Putamen (tissue), 1 donor: ENCODE results near the gene PCDHGC4.

Experiments used
- DNase-seq: peaks from one replicate; pipeline ENCODE4 v3.0.0-alpha.2; 2016; ENCODE audit warnings: low spot score

The PCDHGC4 gene

DNA sequence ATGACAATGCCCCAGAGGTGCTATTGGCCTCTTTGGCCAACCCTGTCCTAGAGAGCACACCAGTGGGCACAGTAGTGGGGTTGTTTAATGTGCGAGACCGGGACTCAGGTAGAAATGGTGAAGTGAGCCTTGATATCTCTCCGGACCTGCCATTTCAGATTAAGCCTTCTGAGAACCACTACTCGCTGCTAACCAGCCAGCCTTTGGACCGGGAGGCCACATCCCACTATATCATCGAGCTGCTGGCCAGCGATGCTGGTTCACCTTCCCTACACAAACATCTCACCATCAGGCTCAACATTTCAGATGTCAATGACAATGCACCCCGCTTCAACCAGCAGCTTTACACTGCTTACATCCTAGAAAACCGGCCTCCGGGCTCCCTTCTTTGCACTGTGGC lies 5.4 kb downstream of the PCDHGC4 start:
- DNase-seq, result no peak

DNA sequence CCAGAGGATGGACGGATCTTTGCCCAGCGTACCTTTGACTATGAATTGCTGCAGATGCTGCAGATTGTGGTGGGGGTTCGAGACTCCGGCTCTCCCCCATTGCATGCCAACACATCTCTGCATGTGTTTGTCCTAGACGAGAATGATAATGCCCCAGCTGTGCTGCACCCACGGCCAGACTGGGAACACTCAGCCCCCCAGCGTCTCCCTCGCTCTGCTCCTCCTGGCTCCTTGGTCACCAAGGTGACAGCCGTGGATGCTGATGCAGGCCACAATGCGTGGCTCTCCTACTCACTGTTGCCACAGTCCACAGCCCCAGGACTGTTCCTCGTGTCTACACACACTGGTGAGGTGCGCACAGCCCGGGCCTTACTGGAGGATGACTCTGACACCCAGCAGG lies 5.9 kb downstream of the PCDHGC4 start:
- DNase-seq, result no peak

DNA sequence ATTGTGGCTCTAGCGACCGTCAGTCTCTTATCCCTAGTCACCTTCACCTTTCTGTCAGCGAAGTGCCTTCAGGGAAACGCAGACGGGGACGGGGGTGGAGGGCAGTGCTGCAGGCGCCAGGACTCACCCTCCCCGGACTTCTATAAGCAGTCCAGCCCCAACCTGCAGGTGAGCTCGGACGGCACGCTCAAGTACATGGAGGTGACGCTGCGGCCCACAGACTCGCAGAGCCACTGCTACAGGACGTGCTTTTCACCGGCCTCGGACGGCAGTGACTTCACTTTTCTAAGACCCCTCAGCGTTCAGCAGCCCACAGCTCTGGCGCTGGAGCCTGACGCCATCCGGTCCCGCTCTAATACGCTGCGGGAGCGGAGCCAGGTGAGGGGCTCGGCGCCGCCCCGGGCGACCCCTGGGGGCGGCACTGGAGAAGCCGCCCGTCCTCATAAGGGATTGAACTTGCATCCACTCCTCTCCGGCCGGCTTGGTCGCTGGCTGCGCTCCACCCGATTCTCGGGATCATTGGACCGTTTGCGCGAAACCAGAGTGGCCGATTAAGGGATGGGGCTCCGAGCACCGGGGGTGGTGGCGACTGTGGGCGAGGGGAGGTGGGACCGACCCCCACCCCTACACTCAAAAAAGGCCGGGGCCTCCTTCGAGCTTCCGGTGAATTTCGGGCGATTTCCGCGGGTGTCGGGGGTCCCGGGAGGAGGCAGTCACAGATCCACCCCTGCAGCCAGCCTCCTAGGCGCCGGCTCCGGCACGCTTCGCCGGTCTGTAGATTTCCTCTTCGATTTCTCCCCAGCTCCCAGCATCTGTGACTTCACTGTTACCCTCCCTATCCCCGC lies 6.7 kb downstream of the PCDHGC4 start:
- no peak for DNase-seq

DNA sequence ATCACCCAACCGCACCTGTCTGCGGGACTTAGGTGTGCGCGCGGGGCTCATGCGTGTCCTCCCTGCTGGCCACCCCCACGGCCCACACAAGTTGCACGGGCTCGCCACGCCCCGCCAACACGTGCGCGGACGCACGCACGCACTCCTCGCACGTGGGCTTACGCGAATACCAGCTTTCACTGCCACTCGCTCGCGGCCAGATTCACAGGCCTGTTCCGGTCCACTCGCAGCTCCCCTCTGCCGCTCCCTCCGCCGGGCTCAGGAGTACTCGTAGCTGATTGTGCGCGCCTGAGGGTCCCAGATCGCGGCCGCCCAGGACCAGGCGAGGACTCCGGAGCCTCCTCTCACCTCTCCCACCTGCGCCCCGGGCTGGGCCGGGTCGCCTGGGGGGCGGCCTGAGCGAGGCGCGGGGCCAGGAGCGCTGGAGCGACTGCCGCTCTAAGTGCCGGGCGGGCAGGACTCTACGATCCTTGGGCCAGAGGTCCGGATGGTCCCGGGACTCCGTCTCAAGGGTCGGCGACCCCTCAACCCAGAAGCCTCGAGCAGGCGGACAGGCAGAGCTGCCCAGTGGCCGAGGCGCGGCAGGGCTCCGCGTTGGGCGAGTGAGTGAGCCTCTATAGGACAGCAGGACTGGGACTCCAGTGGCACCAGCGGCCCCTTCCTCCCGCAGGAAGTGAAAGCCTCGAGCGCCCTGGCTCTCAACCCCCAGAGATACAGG lies 7.5 kb downstream of the PCDHGC4 start:
- no peak for DNase-seq

DNA sequence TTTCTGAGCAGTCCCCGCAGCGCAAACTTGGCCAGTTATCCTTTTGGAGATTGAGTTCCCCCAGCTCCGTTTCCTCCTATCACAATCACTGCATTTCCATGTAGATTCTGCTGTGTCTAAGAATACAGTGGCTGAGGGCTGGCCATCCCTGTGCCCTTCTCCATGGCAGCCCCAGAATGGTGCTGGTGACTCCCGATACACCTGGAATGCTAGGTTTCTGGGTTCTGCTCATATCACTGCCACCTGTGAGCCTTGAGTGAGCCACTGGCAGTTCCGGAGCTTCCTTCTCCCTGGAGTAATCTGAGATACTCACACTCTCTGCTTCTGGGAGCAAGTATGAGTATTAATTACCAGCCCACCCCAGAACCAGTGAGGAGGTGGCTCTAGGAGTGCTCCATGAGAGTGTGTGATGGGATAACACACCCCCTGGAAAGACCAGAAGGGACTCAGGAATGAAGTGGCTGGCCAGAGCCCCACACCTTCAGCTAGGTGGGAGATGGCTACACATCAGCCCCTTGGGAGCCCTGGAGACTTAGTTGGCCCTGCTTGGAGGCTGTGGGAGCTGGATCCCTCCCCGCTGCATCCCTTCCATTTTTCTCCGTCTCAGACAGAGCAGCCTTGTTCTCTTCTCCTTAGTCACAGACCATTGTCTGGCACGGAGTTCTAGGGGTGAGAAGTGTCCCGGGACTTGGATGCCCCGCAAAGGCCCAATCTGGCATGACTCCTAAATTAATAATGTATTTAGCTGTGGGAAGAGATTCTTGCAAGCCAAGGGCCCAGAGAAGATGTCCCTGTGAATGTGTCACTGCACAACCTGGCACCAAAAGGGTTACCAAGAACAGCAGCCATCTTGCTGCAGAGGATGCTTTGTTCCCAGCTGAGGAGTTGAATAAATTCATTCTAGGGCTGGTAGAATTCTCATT lies 8.9 kb downstream of the PCDHGC4 start:
- peak; percentile 71 for DNase-seq

DNA sequence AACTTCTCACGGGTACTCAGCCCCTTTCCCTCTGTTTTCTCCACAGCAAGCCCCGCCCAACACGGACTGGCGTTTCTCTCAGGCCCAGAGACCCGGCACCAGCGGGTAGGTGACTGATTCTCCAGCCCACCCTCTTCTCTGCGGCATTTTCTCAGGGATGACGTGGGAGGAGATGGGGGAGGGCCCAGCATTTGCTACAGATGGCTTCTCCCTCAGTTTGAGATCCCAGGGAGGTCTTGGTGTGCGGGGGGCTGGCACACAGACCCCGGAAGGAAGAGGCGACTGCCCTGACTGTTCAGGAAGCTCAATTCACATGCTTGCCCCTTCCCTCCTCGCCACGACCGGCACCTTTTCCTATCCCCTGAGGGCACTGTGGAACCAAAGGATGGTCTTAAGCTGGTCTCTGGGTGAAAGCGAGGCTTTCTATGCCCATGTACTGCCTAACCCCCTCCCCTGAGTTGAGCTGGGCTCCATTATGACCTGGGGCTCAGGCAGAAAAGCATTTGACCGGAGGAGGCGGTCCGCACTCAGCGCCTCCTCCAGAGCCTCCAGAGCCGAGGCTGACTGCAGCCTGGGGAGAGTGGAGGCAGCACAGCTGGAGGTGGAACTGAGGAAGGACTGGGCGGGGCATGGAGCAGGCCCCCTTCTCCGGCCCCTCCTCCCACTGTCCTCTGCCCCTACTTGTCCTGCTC lies 10.1 kb downstream of the PCDHGC4 start:
- DNase-seq, result no peak

DNA sequence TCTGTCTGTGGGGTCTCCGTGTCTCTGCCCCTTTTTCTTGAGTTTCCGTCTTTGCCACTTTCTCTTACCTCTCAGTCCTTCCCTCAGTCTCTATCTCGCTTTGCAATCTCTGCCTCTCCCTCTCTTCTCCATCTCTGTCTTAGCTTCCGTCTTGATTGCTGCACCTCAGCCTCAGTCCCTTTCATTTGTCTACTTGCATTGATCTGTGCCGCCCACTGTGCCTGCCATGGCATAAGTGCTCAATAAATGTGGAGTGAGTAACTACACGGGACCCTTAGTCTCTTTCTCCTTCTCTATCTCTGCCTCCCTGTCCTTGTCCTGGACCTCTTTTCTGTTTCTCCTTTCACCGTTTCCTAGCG lies 10.6 kb downstream of the PCDHGC4 start:
- no peak for DNase-seq

DNA sequence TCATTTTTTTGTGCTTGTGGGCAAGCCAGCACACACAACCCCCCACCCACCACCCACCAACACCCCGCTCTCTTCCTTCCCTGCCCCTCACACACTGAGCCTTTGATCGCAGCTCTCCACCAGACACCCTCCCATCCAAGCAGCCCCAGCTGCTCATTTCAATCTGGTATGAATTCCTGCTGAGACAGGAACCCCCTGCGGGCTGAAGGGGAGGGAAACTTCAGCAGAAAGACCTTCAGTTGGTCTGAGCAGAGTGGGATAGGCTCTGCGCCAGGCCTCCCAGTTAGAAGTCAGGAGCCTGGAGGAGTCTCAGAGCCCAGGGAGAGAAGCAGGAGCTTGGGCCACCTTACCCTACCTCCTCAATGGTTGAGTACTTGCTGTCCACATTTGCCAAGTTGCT lies 11.2 kb downstream of the PCDHGC4 start:
- no peak for DNase-seq

DNA sequence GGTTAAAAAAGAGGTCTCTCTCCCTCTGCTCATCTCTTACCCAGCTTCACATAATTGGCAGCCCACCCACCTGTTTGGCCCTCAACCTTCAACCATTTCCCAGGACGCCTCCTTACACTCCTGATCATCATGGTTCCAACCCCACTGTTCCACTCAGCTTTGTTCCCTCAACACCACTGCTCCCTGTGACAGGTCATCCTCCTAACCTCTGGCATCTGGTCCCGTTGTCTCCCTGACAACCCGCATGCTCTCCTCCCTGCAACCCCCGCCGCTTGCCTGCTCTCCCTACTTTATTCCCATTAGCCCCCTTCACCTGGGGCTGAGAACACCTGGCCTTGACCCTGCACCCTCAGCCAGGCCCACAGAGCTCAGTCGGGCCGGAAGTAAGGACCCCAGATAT lies 16.9 kb downstream of the PCDHGC4 start:
- no peak for DNase-seq

DNA sequence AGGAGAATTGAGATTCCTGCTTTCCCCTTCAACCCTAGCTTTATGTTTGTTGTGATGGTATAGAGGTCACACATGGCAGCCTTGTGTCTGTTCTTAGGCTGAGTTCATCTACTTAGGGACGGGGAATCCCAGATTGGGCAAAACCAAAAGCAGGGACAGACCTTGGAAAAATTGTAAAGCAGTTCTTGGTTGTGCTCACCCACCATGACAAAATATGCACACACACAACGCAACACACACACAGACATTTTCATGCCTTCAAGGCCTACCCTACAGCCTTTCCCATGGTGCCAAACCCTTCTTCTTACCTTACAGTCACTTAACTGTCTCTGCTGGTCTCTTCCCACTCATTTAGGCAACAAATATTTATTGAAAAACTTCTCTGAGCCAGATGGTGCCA lies 18.9 kb downstream of the PCDHGC4 start:
- DNase-seq, result no peak

DNA sequence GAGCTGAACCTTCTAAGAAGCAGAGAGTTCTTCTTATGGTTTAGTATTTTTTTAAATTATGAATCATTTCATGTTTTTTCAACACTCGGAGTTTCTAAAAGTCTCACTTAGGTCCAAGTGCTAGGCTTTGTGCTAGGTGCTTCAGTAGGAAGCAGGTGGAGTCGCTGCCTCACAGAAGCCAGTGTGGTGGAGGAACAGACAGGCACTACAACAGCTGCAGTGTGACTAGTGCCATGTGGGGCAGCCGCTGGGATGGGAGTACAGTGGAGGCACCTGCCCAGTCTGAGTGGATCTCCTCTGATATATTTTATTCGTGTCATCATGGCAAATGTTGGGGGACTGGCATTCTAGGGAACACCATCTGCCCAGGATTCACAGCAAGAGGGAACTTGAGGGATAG lies 19.4 kb downstream of the PCDHGC4 start:
- DNase-seq, result no peak

DNA sequence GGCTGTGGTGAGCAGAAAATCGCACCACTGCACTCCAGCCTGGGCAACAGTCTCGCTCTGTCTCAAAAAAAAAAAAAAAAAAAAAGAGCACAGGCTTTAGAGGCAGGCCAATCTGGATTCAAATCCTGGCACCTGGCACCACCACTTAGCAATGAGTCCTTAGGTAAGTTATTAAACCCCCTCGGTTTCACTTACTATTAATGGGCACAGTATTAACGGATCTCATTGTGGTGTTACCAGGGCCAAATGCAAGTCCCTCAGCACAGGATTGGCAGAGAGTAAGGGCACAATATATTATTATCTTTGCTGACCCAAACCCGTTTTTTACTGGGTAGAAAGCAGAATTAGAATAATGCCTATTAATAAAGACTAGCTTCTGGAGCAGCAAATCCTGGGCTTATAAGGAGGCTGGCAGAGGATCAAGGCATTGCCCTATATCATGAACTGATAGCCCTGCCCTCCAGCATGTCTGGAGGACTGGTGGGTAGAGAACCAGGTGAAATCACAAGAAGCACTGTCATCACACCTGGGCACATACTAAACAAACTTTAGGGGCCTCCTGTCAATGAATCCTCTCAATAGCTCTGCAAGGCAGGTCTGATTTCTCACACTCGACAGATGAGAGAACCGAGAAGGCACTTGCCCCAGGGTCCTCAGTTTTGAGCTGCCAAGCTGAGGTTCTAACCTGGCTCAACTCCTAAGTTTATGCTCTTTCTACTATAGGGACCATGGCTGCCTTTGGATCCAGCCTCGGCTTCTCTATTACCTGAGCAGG lies 21.7 kb downstream of the PCDHGC4 start:
- DNase-seq, result no peak

DNA sequence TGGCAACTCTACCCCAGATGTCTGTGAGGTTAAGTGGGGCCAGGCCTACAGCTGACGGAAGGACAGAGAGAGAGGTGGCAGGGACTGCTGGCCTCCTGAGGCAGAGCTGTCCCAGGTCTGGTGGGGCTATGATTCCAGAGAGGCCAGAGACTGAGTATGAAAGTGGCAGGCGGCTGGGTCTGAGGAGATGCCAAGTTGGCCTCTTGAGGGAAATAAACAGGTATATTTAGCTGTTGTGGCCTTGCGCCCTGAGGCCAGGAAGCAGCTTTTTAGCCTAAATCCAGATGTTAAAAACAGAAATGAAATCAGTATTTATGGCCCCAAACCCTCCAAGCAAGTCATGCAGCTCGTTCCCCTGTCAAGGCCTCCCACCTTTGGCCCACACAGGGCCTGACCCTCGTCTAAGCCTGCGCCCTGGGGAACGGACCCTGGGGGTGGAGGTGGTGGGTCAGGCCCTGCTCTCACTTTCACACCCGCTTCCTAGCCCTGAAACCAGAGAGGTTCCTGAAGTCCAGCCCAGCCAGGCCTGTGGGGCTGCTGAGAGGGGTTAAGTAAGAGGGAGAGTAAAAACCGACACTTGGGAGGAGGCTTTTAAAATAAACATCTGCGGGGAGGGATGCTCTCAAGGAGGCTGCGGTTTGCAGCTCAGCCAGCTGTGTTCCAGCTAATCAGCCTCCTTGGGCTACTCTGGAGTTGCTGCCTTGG lies 22.7 kb downstream of the PCDHGC4 start:
- DNase-seq, result no peak

DNA sequence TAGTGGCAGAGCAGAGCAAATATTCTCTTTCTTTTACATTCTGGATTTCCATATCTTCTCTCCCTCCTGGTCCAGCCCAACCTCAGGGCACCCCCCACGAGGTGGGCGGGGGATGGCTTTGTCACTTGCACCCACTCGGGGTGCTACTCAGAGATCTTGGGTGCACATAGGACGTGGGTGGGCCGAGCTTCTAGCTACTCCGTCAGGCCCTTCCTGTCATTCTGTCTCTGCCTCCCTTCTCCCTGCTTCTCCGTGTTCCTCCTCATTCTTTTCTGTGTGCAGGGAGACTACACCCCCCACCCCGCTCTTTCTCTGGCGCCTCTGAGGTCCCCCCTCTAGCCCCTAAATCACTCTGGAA lies 23.6 kb downstream of the PCDHGC4 start:
- DNase-seq, result no peak

DNA sequence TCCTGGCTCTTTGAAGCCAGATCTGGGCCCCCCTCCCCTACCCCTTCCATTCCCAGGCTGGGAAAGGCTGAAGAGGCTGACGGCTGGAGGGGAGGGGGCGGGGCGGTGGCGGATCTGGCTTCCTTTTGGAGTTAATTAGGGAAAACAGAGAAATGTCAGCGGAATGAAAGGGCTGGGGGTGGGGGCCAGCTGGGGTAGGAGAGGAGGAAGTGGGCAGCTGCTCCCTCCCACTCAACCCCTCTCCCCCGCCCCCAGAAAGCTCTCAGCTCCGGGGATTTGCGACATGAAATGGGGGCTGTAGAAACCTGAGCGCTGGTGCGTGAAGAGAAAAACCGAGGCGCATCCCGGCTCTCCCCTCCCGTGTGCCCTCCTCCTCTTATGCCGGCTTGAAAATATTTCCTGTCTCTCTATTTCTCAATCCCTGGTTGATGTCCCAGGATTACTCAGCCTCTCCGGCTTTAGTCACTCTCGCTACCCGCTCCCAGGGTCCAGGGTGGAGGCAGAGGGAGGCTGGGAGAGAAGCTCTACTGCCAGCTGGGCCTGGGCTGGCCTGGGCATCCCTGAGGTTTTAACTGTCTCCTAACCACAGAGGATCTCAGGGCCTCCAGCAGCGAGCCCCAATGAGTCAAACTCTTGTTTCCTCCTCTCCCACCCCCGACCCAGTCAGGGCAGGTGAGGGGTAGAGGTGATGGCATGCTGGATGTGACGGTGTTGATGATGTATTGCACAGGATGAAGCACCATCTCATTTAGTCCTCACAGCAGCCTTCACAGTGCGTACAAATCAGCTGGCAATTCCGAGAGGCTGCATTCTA lies 24.2 kb downstream of the PCDHGC4 start:
- no peak for DNase-seq

DNA sequence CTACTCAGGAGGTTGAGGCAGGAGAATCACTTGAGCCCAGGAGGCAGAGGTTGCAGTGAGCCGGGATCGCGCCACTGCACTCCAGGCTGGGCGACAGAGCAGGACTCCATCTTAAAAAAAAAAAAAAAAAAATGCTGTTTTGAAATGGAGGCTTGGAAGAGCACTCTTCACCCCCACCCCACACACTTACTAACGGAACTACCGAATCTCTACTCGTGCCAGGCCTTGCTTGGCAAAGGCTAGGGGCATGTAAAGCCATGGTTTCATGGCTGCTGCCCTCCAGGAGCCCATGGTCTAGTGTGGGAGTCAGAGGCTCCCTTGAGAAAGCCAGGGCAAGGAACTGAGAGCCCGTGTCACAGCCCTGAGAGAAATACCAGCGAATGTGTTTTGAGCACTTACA lies 25.3 kb downstream of the PCDHGC4 start:
- no peak for DNase-seq

DNA sequence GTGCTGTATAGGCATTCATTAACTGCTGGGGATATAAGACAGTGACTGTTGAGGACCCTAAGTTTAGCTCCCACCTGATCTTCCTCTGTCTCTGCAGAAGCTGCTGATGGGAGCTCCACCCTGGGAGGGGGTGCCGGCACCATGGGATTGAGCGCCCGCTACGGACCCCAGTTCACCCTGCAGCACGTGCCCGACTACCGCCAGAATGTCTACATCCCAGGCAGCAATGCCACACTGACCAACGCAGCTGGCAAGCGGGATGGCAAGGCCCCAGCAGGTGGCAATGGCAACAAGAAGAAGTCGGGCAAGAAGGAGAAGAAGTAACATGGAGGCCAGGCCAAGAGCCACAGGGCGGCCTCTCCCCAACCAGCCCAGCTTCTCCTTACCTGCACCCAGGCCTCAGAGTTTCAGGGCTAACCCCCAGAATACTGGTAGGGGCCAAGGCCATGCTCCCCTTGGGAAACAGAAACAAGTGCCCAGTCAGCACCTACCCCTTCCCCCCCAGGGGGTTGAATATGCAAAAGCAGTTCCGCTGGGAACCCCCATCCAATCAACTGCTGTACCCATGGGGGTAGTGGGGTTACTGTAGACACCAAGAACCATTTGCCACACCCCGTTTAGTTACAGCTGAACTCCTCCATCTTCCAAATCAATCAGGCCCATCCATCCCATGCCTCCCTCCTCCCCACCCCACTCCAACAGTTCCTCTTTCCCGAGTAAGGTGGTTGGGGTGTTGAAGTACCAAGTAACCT lies 26.2 kb downstream of the PCDHGC4 start:
- no peak for DNase-seq

DNA sequence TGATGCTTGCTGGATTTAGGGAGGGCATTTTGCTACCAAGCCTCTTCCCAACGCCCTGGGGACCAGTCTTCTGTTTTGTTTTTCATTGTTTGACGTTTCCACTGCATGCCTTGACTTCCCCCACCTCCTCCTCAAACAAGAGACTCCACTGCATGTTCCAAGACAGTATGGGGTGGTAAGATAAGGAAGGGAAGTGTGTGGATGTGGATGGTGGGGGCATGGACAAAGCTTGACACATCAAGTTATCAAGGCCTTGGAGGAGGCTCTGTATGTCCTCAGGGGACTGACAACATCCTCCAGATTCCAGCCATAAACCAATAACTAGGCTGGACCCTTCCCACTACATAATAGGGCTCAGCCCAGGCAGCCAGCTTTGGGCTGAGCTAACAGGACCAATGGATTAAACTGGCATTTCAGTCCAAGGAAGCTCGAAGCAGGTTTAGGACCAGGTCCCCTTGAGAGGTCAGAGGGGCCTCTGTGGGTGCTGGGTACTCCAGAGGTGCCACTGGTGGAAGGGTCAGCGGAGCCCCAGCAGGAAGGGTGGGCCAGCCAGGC lies 27.0 kb downstream of the PCDHGC4 start:
- DNase-seq, result no peak
